ENCODE measurements around the gene NIT1.

DNA sequence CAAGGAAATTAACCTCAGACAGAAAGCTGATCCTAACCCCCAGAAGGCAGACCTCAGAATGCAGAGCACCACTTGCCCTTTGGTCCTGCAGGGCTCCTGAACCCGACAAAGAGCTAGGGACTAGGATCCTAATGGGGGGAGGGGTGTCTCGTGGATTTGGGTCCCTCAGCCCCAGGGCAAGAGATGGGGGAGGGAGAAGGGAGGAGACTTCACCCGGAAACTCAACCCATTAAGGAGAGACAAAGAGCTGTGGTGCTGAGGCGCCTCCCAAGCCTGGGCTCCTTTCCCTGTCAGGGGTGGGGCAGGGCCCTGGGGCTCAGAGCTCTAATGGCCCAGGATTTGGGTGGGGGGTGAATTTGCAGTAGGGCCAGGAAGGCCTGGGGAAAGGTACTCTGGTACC is 31.4 kb upstream of the NIT1 start:
- TF ChIP-seq, protein P1, sequence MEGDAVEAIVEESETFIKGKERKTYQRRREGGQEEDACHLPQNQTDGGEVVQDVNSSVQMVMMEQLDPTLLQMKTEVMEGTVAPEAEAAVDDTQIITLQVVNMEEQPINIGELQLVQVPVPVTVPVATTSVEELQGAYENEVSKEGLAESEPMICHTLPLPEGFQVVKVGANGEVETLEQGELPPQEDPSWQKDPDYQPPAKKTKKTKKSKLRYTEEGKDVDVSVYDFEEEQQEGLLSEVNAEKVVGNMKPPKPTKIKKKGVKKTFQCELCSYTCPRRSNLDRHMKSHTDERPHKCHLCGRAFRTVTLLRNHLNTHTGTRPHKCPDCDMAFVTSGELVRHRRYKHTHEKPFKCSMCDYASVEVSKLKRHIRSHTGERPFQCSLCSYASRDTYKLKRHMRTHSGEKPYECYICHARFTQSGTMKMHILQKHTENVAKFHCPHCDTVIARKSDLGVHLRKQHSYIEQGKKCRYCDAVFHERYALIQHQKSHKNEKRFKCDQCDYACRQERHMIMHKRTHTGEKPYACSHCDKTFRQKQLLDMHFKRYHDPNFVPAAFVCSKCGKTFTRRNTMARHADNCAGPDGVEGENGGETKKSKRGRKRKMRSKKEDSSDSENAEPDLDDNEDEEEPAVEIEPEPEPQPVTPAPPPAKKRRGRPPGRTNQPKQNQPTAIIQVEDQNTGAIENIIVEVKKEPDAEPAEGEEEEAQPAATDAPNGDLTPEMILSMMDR (IDR thresholded peaks at IDR 0.05; ENCODE audit: low read depth, low read length) = no peak
- TF ChIP-seq EZH2phosphoT487 (IDR thresholded peaks at IDR 0.05; ENCODE audit: low read depth) = no peak
